Right ventricle myocardium superior (tissue), 1 donor: Measurements from ENCODE around the gene GRB2. TPM values are rescaled to one million over a fixed set of nuclear protein-coding genes. Genes with fewer than 3 reads are reported as not detected.
A peak's percentile ranks its signal among the peaks of the same experiment; 100 is the strongest.

Source experiments
- ATAC-seq: fragments of 200-7000 bp; cut with Tn5 transposase; one replicate; pipeline ENCODE4 v1.9.1; 2020; ENCODE audit warnings: mild to moderate bottlenecking; ENCODE audit not compliant: poor library complexity
- DNase-seq: peaks from one replicate; pipeline ENCODE4 v3.0.0-alpha.2; 2020
- intact Hi-C: fragments of 100-400 bp; cut with DNase I; formaldehyde crosslinking; loops from one replicate; pipeline ENCODE4 v1.11.2; 2022
- microRNA-seq: library from miRNA; unstranded; fragments of <30 nt; microRNA quantifications from one replicate; pipeline ENCODE4 v1.2.0, GENCODE V29; 2020
- total RNA-seq: library from RNA; stranded (reverse); fragmentation: NEBNext Ultra II Directional; extraction: Animal tissue kit (Norgen Biotek cat#: 25700); gene quantifications from one replicate; pipeline ENCODE4 v1.2.1, GENCODE V29; 2021
- donor health status: DM: no; HTN: yes; CAD: no; lungs with severe emphysema.

GRB2 gene
- total RNA-seq, 1 donor from 2014 or later = 53.1 TPM

DNA sequence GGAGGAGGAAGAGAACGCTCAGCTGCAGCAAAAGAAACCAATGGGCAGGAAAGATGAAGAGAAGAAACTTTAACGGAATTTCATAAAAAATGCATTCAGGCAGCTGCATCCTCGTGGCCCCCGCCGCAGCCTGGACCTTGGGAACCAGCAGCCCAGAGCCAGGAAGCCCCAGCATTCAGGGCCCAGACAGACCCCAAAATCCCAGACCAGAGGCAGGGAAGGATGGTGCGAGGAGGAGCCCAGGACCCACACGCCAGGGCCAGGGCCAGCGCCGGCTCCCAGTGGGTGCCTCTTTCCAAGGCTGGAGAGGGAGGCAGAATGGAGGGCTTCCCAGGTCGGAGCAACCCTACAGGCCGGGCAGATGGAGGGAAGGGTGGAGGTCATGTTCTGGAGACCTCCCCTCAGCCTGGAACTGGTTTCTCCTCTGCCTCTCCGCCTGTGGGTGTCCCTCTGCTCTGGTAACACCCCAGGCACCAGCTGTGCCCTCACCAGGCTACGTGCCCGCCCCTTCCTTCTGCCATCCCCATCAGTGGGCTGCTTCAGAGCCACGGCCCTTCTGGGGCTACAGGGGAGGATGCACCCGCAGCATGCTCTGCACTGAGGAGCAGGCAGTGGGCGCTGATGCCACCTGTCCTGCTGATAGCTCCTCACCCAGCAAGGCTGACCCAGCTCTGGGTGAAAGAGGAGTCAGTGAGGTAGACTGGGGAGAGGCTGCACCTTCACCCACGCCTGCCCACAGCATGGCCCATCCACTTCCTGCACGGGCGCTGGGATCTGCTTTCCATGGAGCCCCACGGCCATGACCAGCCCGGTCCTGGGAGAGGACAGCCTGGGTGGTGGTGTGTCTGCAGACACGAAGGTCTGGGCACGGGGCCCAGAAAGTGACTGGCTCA lies 133.3 kb downstream of the GRB2 start:
- ATAC-seq (peak; percentile 34), DNase-seq (peak; percentile 77)
- intact Hi-C loops = no loop called here

DNA sequence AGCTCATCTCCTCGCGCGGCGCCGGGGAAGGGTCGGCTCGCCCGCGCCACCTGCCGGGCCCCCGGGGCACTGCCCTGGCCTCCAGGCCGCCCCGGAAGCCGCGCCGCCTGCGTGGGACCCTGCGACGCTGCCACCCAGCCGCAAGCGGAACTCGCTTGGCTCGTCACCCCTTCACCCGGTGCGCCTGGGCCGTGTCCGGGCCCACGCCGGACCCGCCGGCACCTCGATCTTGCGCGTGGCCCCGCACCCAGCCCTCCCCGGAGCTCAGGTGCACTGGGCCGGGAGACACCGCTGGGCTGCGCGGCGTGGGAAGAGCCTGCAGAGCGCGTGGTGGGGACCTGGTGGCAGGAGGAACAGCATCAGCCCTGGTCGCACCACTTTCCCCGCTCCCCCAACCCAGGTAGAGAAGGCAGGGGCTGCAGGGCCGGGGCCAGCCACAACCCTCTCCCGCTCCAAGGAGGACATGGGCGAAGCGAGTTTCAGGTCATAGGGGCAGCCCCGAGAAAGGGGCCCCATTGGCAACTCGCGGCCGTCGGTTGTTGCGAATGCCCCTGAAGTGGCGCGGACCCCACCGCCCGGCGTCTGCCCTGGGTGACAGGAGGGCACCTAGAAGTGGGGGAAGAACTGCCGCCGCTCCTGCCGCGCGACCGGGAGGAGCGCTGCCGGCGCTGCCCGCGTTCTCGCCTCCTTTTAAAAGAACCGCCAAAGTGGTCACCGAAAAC lies 134.1 kb downstream of the GRB2 start:
- DNase-seq = peak; percentile 91
- intact Hi-C loops = no loop called here
- ATAC-seq = peak; percentile 88

DNA sequence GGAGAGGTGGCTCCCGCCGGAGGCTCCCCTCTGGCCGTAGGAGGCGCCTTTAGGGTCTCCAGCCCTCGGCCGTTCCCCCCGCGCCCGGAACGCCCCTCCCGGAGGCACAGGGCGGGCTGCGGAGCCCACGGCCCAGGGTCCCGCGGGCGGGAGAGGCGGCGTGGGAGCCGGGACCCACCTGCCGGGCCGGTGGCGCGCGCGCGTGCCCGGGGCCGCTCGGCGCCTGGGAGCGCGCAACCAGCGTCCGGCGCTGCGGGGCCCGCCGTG lies 134.6 kb downstream of the GRB2 start, which contains the start of gene MIF4GD:
Gene MIF4GD (minus strand): TSS at position 266 of the 267 bp plus-strand sequence. CDS start 1,036 bp downstream, outside the sequence.
- ATAC-seq (no peak), DNase-seq (no peak)
- intact Hi-C loops = no loop called here

DNA sequence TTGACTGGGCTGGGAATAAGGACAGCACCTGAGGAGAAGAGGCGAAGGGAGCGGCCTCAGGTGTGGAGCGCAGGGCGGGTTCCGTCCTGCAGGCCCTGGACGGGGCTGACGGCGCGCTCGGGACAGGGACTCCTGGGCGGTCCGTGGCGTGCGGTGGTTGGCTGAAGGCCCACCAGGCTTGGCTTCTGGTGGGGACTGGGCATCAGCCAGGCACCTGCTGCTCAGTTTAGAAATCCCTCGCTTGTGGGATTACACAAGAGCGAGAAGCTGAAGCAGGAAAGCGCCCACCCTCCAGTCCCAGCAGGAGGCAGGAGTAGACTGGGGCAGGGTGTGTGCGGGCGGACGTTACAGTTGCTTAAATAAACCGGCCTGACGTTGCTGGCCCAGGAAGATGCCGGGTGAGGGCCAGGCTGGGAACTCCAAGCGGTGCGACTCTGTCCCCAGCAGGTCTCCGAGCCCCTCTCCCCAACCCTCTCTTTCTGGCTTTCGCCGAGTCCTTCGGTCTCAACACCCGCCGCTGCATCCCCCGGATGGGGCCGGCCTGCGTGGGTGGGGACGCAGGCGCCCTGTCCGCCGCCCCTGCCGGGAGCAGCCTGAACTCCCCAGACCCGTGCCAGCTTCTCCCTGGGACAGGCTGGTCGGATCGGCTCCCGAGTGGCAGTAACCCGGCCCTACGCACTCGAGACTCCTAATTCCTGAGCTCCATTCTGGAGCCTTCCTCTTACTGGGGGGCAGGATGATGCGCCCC lies 135.1 kb downstream of the GRB2 start:
- DNase-seq (peak; percentile 76), ATAC-seq (peak; percentile 50)
- intact Hi-C loops = no loop called here

DNA sequence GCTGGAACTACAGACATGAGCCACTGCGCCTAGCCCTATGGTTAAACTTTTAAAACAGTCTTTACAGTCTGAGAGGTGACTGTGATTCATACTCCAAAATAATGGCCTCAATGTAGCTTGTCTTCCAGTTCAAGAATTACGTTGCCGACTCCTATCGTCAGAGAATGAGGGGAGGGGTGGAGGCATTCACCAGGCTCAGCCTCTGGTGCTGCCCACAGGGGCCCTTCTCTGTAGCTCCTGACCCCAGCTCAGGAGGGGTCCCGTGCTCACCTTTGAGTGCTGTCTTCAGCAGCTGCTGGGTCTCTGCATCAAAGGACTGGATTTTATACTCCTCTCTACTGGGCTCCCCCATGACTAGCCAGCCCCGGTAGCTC lies 135.6 kb downstream of the GRB2 start:
- DNase-seq (no peak), ATAC-seq (no peak)
- intact Hi-C loops = no loop called here

Small RNAs within 50 kb of the gene (microRNA-seq; reads per million reads assigned to microRNA genes)
- gene MIR3678 = not detected

Other genes starting within 250 kb of the GRB2 start
- gene SUMO2, start 222.7 kb downstream of the GRB2 start, total RNA-seq = 200 TPM
- 25.2 TPM for gene NUP85, start 200.0 kb downstream of the GRB2 start, total RNA-seq
- gene GGA3, start 144.1 kb downstream of the GRB2 start, total RNA-seq = 22.3 TPM
- gene MRPS7, start 143.8 kb downstream of the GRB2 start, total RNA-seq = 125 TPM
- 13.7 TPM for gene MIF4GD, start 134.4 kb downstream of the GRB2 start, total RNA-seq
- gene SLC25A19, start 116.2 kb downstream of the GRB2 start, total RNA-seq = 12.5 TPM
- gene TMEM94, start 51.0 kb upstream of the GRB2 start, total RNA-seq = 38.0 TPM
- 33.3 TPM for gene CASKIN2, start 109.9 kb upstream of the GRB2 start, total RNA-seq
- gene TSEN54, start 110.8 kb upstream of the GRB2 start, total RNA-seq = 5.6 TPM
- 3.6 TPM for gene LLGL2, start 120.0 kb upstream of the GRB2 start, total RNA-seq
- 37.1 TPM for gene MYO15B, start 182.1 kb upstream of the GRB2 start, total RNA-seq
- gene SMIM5, start 227.8 kb upstream of the GRB2 start, total RNA-seq = 12.5 TPM